Prostate gland (tissue), 2 donors: ENCODE results near the gene IGLL5. TPM values are rescaled to one million over a fixed set of nuclear protein-coding genes. Genes with fewer than 3 reads are reported as not detected.

Experiments used
- DNase-seq: peaks from one replicate; pipeline ENCODE4 v3.0.0-alpha.2; 2019; ENCODE audit warnings: low spot score
- H3K27ac ChIP-seq, 2 donors: fragments of 200-600 bp; sonication (generic); 2 replicates each; pipeline ENCODE4 v1.5.1; 2017 to 2019
- H3K27me3 ChIP-seq: fragments of 200-600 bp; sonication (generic); replicated peaks from 2 replicates; pipeline ENCODE4 v1.5.1; 2019; ENCODE audit not compliant: insufficient read depth
- H3K36me3 ChIP-seq, 2 donors: fragments of 200-600 bp; sonication (generic); 1 replicate in 1 of 2; 2 replicates in 1 of 2; pipeline versions ENCODE4 v1.5.1 to v1.8.1; 2017 to 2019
- H3K4me1 ChIP-seq: fragments of 200-600 bp; sonication (generic); replicated peaks from 2 replicates; pipeline ENCODE4 v1.5.1; 2019
- H3K4me3 ChIP-seq, 2 donors: fragments of 200-600 bp; sonication (generic); 2 replicates each; pipeline ENCODE4 v1.5.1; 2017 to 2019
- H3K9me3 ChIP-seq: fragments of 200-600 bp; sonication (generic); 2 replicates; pipeline ENCODE4 v1.5.1; 2017
- POLR2A ChIP-seq: fragments of 450-650 bp; IDR thresholded peaks from one replicate; pipeline ENCODE4 v1.6.1; 2016; ENCODE audit warnings: antibody characterized with exemption, mild to moderate bottlenecking
- POLR2AphosphoS5 ChIP-seq: sonication (generic); formaldehyde crosslinking; IDR thresholded peaks from one replicate; pipeline ENCODE4 v1.6.1; 2017; ENCODE audit warnings: antibody characterized with exemption
- WGBS: methylation state at CpG from one replicate; pipeline ENCODE4 v1.1.5; 2018; 5-methylcytosine and 5-hydroxymethylcytosine counted together
- intact Hi-C: fragments of 100-400 bp; cut with DNase I; formaldehyde crosslinking; loops from one replicate; pipeline ENCODE4 v1.14.2; 2022
- total RNA-seq, 2 donors: library from RNA; depleted of rRNA; stranded (reverse); fragments of >200 nt; gene quantifications; one replicate each; pipeline ENCODE4 v1.1.0, GENCODE V29; 2016
- TF ChIP-seq, protein P1 (sequence below), 4 experiments: fragments of 200-600 bp in 2 of 4; fragments of 450-650 bp in 2 of 4; sonication (generic) in 2 of 4; IDR thresholded peaks; 1 replicate in 3 of 4; 2 replicates in 1 of 4; pipeline ENCODE4 v1.5.1; 2016 to 2019; ENCODE audit warnings: antibody characterized with exemption in 4 of 4, mild to moderate bottlenecking in 2 of 4, moderate library complexity in 2 of 4

The IGLL5 gene
- total RNA-seq, 2 donors from 2014 or later: not detected

DNA sequence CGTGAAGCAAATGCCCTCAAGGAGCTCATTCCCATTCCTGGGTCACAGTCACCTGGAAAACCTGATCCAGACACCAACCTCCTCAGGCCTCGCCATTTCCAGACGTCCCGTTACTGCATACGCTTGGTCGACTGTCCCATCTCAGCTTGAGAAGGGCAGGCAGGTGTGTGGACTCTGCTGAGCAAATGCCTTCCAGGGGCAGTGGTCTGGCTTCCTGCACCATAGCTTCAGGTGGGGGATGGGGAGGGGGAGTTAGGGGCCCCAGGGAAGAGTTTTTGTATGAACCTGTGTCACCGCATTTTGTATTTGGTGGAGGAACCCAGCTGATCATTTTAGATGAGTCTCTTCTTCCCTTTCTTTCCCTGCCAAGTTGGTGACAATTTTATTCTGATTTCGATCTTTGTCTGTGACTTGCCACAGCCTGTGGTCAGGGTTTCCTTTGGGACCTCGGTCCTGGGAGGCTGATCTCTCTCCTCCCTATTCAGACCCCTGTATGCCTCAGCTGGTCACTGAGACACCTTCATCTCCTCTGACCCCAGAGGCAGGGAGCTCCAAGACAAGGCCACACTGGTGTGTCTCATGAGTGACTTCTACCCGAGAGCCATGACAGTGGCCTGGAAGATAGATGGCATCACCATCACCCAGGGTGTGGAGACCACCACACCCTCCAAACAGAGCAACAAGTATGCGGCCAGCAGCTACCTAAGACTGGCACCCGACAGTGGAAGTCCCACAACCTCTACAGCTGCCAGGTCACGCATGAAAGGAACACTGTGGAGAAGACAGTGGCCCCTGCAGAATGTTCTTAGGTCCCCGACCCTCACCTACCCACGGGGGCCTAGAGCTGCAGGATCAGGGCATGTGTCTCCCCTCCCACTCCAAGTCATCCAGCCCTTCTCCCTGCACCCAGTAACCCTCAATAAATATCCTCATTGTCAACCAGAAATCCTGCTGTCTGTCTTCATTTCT is 22.9 kb downstream of the IGLL5 start:
- TF ChIP-seq, protein P1, sequence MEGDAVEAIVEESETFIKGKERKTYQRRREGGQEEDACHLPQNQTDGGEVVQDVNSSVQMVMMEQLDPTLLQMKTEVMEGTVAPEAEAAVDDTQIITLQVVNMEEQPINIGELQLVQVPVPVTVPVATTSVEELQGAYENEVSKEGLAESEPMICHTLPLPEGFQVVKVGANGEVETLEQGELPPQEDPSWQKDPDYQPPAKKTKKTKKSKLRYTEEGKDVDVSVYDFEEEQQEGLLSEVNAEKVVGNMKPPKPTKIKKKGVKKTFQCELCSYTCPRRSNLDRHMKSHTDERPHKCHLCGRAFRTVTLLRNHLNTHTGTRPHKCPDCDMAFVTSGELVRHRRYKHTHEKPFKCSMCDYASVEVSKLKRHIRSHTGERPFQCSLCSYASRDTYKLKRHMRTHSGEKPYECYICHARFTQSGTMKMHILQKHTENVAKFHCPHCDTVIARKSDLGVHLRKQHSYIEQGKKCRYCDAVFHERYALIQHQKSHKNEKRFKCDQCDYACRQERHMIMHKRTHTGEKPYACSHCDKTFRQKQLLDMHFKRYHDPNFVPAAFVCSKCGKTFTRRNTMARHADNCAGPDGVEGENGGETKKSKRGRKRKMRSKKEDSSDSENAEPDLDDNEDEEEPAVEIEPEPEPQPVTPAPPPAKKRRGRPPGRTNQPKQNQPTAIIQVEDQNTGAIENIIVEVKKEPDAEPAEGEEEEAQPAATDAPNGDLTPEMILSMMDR (IDR thresholded peaks at IDR 0.05): no peak
- TF ChIP-seq POLR2A (no peak), POLR2AphosphoS5 (no peak)
- Histone ChIP-seq H3K4me1 (no peaks in the 10 kb centered on the region), H3K4me3 (no peak overlapping the region), H3K9me3 (no peaks in the 10 kb centered on the region), H3K27ac (no peak overlapping the region), H3K27me3 (no peaks in the 10 kb centered on the region), H3K36me3 (no peaks in the 10 kb centered on the region)
- intact Hi-C loops: no loop called here
- no peak for DNase-seq
- WGBS: 80% methylated on average over 15 of the region's 15 CpGs

DNA sequence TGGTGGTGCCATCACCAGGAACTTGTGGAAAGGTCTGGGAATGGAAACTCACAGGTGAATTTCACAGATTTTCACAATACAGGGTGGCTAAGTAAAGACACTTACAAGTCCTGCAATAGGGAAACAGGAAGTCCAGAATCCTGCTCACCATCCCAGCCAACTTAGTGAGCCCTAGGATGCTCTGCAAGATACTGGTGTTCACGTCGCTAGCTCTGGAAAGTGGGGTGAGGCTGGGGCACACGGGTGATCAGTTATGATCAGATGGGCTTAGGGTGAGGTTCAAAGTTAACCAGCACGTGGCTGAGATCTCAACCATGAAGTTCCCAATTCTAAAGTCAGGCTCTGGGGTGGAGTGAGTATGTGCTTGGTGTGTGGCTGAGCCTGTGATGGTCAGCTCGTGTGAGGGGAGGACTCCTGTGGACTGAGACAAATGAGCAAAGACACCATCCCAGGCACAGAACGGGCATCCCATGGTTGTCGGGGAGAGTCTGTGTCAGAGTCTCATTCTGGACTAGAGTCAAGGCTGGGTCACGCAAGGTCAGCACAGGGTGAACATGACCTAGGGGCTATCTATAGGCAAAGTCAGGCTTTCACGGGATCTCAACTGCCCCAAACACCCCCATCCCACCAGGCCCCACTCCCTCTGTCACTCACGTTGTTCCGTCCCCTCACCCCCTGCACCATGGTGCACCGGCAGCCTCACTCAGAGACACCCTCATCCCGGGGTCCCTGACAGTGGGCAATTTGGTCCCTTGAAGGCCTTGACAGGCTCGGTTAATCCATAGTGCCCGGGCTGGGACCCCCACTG is 23.9 kb downstream of the IGLL5 start:
- no peaks in the 10 kb centered on the region for H3K36me3 ChIP-seq
- H3K27me3 ChIP-seq: no peaks in the 10 kb centered on the region
- no peak overlapping the region for H3K27ac ChIP-seq
- TF ChIP-seq POLR2A: no peak
- no peaks in the 10 kb centered on the region for H3K4me1 ChIP-seq
- intact Hi-C loops: no loop called here
- no peak overlapping the region for H3K4me3 ChIP-seq
- 86% methylated on average over 15 of the region's 15 CpGs for WGBS
- no peaks in the 10 kb centered on the region for H3K9me3 ChIP-seq
- no peak for DNase-seq

DNA sequence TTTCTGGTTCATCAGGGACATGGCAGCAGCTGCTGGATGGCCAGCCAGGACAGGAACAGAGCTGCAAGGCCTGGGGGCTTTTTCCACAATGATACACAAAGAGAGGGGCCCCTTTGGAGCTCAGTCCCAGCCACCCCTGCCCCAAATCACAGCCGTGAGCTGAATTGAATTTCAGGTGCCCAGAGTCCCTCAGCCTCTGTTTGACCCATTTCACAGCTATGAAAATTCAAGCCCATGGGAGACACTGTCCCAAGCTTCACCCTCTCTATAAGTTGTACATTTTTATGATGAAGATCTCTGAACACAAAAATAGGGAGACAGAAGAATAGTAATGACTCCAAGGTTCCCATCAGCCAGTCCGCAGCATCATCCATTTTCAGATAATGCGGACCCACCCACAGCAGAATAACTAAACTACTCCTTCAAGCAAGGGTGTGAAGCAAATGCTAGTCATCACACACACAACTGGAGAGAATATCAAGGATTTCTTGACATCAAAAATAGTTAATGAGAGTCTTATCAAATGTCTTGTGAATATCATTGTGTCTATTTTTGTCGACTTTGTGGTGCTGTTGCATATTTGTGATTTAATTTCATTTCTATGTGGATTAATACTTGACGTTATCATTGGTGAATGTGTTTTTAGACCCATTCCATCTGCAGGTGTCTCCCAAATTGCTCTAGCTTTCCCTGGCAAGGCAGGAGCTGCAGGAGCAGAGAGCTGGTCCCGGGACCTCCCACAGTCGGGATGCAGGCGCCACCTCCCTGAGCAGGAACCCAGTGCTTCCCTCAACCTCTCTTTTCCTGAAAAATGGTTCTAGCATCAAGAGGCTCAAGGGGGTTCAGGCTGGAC is 24.7 kb downstream of the IGLL5 start:
- WGBS: 84% methylated on average over 8 of the region's 8 CpGs

DNA sequence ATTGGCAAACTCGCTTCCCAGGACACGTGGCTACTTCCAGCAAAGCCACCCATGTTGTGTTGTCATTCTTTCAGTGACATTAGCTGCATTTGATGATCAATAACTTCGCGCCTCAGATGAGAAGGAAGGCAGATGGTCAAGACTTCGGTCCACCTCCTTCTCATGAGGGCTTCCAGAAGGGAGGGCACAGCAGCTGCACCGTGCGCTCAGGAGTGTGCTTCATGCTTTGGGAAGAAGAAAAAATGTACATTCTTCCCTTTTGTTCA is 25.3 kb downstream of the IGLL5 start:
- Histone ChIP-seq H3K27ac (no peak overlapping the region), H3K4me3 (no peak overlapping the region), H3K27me3 (no peaks in the 10 kb centered on the region), H3K9me3 (no peaks in the 10 kb centered on the region), H3K4me1 (no peaks in the 10 kb centered on the region), H3K36me3 (no peaks in the 10 kb centered on the region)
- no peak for DNase-seq
- TF ChIP-seq, protein P1 (IDR thresholded peaks at IDR 0.05): no peak
- no peak for TF ChIP-seq POLR2A
- TF ChIP-seq POLR2AphosphoS5: no peak
- 91% methylated on average over 7 of the region's 7 CpGs for WGBS
- intact Hi-C loops: no loop called here

More for the DNA sequence above, 24.7 kb downstream of the IGLL5 start:
- no peaks in the 10 kb centered on the region for H3K27me3 ChIP-seq
- H3K36me3 ChIP-seq: no peaks in the 10 kb centered on the region
- DNase-seq: no peak
- H3K27ac ChIP-seq: no peak overlapping the region
- no peak overlapping the region for H3K4me3 ChIP-seq
- H3K4me1 ChIP-seq: no peaks in the 10 kb centered on the region
- TF ChIP-seq, protein P1 (IDR thresholded peaks at IDR 0.05): no peak
- no peak for TF ChIP-seq POLR2A
- no peak for TF ChIP-seq POLR2AphosphoS5
- intact Hi-C loops: no loop called here
- H3K9me3 ChIP-seq: no peaks in the 10 kb centered on the region

DNA sequence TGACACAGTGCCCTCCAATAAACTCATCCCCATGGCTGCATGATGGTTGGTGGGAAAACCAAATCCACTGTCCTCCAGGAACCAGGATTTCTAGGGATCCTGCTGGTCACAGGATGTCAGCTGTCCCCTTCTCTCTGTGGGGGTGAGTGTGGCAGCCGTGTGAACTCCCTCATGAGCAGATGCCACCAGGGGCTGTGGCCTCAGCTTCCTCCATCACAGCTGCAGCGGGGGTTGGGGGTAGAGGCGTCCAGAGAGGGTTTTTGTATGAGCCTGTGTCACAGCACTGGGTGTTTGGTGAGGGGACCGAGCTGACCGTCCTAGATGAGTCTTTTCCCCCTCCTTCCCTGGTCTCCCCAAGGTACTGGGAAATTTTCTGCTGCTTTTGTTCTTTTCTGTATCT is 26.4 kb downstream of the IGLL5 start:
- no peaks in the 10 kb centered on the region for H3K9me3 ChIP-seq
- TF ChIP-seq POLR2A: no peak
- TF ChIP-seq, protein P1 (IDR thresholded peaks at IDR 0.05): no peak
- TF ChIP-seq POLR2AphosphoS5: no peak
- intact Hi-C loops: no loop called here
- H3K36me3 ChIP-seq: no peaks in the 10 kb centered on the region
- no peak overlapping the region for H3K27ac ChIP-seq
- no peak overlapping the region for H3K4me3 ChIP-seq
- DNase-seq: no peak
- 88% methylated on average over 5 of the region's 5 CpGs for WGBS
- no peaks in the 10 kb centered on the region for H3K4me1 ChIP-seq
- H3K27me3 ChIP-seq: no peaks in the 10 kb centered on the region
